ENCODE results near the gene KYNU.

Gene KYNU

DNA sequence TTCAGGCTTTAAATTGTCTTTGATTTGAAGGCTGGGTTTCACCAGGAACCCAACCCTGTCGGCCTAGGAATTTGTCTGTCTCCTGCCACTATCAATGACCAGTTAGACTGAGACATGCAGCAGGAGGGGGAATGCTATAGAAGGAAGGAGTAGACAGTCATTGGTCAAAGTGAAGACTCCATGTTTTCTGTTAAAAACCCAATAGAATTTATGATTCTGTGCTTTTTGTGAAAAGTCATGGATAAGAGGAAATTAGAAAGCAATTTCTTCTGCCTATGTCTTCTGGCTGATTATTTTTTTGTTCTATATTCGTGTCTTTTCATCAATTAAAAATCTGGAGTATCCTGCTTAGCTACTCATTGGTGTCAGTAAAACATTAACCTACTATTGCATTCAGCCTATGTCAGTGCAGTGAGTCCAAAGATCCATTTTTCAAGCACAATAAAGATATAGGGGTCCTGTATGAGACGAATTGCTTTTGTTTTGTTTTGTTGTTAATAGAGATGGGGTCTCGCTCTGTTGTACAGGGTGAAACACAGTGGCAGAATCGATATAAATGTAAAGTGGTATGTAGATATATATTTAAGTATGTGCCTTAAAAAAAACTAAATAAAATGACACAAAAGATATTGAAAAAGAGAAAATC, 7.9 kb upstream of the KYNU start:
- no peak for DNase-seq (ENCODE audit: low read depth)
- H3K4me3 ChIP-seq (ENCODE audit: low read depth, low read length): no peak overlapping the region
- TF ChIP-seq, protein P1, sequence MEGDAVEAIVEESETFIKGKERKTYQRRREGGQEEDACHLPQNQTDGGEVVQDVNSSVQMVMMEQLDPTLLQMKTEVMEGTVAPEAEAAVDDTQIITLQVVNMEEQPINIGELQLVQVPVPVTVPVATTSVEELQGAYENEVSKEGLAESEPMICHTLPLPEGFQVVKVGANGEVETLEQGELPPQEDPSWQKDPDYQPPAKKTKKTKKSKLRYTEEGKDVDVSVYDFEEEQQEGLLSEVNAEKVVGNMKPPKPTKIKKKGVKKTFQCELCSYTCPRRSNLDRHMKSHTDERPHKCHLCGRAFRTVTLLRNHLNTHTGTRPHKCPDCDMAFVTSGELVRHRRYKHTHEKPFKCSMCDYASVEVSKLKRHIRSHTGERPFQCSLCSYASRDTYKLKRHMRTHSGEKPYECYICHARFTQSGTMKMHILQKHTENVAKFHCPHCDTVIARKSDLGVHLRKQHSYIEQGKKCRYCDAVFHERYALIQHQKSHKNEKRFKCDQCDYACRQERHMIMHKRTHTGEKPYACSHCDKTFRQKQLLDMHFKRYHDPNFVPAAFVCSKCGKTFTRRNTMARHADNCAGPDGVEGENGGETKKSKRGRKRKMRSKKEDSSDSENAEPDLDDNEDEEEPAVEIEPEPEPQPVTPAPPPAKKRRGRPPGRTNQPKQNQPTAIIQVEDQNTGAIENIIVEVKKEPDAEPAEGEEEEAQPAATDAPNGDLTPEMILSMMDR (IDR thresholded peaks at IDR 0.05; ENCODE audit: low read depth, low read length, missing control alignments): no peak
- in situ Hi-C loops (cut with HindIII; ENCODE audit: low sequenced_read_pairs): no loop called here

DNA sequence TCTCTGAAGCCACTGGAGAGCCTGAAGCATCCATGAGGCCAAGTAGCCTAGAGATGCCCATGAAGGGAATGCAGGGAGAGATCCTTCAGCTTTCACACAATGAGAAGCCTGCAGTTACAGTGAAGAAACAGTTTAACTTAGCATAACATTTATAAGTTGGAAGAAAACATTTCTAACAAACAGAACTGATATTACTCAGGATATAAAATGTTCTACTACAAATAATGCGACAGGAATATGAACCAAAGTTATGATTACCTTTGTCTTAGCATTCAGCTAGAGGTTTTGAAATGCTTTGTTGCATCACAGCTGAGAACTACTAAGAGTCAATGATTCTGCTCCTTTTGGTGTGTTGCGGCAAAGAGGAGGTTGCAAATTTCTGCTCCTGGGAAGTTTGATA, 6.9 kb upstream of the KYNU start:
- H3K4me3 ChIP-seq (ENCODE audit: low read depth, low read length): no peak overlapping the region
- in situ Hi-C loops (cut with HindIII; ENCODE audit: low sequenced_read_pairs): no loop called here
- TF ChIP-seq, protein P1 (IDR thresholded peaks at IDR 0.05; ENCODE audit: low read depth, low read length, missing control alignments): no peak
- no peak for DNase-seq (ENCODE audit: low read depth)

DNA sequence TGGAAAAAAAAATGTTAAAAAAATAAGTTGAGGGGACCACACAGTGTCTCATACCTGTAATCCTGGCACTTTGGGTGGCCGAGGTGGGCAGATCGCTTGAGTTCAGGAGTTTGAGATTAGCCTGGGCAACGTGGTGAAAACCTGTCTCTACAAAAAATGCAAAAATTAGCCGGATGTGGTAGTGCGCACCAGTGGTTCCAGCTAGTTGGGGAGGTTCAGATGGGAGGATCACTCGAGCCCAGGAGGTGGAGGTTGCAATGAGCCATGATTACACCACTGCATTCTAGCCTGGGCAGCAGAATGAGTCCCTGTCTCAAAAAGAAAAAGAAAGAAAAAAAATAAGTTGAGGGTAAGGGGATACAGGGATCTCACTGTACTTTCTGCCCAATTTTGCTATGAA, 6.1 kb upstream of the KYNU start:
- no peak overlapping the region for H3K4me3 ChIP-seq (ENCODE audit: low read depth, low read length)
- no peak for DNase-seq (ENCODE audit: low read depth)
- TF ChIP-seq, protein P1 (IDR thresholded peaks at IDR 0.05; ENCODE audit: low read depth, low read length, missing control alignments): no peak
- in situ Hi-C loops (cut with HindIII; ENCODE audit: low sequenced_read_pairs): no loop called here

DNA sequence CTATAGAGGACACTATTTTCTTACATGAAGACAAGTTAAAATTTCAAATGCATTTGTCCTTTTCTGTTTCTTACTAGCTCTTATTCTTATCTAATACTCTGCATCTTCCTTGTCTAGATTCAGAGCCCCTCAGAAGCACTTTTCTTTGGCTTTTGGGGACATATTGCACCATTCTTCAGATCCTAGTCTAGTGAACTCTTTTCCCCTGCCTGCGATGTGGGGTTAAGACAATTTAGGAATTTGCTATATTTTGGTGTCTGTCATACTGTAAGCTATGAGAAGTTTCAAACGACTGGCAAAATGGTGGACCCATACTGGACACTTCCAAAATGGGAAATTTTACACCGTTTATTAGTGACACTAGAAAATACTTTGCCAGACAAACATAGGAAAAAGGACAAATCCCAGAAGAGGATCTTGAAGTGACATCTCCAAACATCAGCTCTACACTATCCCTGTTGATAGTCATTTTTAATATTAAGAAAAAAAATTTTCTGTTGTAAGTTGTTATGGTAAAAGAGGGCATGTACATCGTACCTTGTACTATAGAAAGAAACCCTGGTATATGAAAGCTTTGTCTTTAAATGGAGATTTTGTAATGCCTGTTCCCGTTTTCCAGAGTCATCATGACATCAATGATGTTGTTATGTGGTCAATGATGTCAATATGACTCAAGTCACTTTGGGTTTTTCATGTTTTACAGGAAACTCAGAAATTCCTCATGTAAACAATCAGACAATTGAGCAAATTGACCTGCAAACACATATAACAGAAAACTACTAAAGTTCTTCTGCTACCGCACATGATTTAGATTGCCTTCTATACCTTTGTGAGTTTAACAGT, 4.4 kb upstream of the KYNU start:
- in situ Hi-C loops (cut with HindIII; ENCODE audit: low sequenced_read_pairs): no loop called here
- H3K4me3 ChIP-seq (ENCODE audit: low read depth, low read length): no peak overlapping the region
- peak; percentile 59 for DNase-seq (ENCODE audit: low read depth)
- TF ChIP-seq, protein P1 (IDR thresholded peaks at IDR 0.05; ENCODE audit: low read depth, low read length, missing control alignments): no peak

DNA sequence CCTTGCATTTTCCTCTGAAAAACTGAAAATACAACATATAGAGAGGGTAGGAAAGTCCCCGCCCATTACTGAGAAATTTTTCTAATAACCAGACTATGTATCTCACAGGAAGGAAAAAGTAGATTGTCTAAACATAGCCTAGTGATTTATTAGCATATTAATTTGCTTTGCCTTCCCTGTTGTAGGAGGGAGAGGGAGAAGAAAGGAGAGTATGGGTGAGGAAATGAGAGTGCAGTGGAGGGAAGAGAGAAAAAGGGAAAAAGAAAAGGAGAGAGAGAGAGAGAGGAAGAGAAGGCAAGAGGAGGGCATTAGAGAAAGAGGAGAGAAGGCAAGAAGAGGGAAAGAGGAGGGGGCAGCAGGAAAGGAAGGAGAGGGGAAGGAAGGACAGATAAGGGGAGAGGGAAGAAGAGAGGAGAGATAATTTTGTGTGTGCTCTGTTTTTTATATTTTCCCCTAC, 3.6 kb upstream of the KYNU start:
- in situ Hi-C loops (cut with HindIII; ENCODE audit: low sequenced_read_pairs): no loop called here
- TF ChIP-seq, protein P1 (IDR thresholded peaks at IDR 0.05; ENCODE audit: low read depth, low read length, missing control alignments): no peak
- no peak overlapping the region for H3K4me3 ChIP-seq (ENCODE audit: low read depth, low read length)
- no peak for DNase-seq (ENCODE audit: low read depth)

DNA sequence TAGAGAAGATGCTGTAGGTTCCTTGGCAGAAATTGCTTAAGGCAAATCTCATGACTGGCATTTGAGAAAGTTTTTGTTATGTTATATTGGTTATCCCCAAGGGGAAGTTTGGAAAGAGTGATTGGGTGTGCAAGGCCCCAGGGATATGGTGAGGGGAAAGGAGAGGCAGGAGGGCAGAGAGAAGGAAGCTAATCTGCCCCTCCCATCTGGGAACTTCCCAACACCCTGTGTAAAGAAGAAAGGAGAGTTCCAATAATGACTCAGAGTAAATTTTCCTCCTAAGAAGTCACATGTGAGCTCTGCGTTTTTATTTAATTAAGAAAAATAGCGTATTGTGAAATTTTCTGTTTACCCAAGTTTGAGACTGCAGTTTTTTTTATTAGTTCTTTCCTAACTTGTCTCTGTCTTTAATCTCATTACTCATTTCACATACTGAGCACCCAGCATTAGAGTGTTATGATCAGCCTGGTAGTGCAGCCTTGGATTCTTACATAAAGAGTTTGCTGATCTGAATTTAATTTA, 3.1 kb upstream of the KYNU start:
- DNase-seq (ENCODE audit: low read depth): peak; percentile 62
- TF ChIP-seq, protein P1 (IDR thresholded peaks at IDR 0.05; ENCODE audit: low read depth, low read length, missing control alignments): no peak
- no peak overlapping the region for H3K4me3 ChIP-seq (ENCODE audit: low read depth, low read length)
- in situ Hi-C loops (cut with HindIII; ENCODE audit: low sequenced_read_pairs): no loop called here
